Measurements from ENCODE around the gene SLFNL1. TPM values are rescaled to one million over a fixed set of nuclear protein-coding genes. Genes with fewer than 3 reads are reported as not detected.
A peak's percentile ranks its signal among the peaks of the same experiment; 100 is the strongest.

Gene SLFNL1
- total RNA-seq (2014; rRNA removed; shearing (Covaris generic)), result 0.12 TPM in 1 of 2 replicates, not detected in the other

DNA sequence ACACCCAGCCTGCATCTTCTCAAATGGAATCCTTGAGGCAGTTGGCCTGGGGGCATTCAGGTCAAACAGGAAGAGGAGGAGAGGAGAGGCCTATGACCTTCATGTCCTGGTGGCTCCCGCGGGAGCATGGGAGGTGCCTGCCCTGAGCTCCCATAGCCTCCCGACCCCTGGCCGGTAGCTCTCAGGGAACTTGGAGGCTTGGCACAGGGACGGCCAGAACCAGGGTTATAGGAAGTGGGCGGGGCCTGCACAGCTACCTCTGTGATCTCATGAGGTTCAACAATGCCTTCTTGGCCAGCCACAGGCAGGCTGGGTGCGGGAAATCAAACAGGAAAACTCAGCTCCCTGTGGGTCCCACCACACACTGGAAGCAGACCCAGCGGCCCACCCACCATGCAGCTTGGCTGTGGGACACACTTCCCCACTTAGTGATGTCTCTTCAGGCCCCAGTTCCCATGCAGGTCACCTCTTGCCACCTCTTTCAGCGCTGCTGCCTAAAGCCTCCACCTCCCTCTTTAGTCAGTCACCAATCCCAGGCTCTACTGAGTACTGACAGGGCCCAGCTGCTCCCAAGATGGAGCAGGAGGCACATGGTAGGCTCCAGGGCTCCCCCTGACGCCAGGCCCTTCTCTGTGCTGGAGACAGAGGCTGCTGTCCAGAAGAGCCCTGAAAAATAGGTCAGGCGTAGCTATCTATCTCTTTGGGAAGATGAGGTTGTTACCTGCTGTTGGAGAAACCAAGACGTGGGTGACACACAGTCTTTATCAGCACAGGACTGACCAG lies at the start of gene SLFNL1:
TSS of gene SLFNL1 (minus strand) at position 200 of the 783 bp plus-strand sequence. CDS start 1,065 bp downstream, outside the sequence.
- DNase-seq (ENCODE audit: low read depth), result no peak

DNA sequence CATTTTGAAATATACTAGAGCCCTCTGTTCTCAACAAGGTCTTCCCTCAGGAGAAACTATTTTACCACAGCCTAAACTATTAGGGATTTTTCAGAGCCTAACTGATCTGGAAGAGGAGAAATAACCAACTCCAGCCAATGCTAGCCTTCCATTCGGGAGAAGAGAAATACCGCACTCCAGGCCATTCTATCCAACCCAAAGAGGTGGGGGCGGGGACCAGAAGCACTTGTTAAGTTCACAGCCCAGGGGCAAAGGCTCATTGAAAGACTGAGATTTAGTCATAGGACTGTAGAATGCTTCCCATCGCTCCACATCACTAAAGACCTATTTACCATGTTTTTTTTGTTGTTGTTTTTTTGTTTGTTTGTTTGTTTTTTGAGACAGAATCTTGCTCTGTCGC lies 35.4 kb upstream of the SLFNL1 start:
- DNase-seq (ENCODE audit: low read depth), result no peak

DNA sequence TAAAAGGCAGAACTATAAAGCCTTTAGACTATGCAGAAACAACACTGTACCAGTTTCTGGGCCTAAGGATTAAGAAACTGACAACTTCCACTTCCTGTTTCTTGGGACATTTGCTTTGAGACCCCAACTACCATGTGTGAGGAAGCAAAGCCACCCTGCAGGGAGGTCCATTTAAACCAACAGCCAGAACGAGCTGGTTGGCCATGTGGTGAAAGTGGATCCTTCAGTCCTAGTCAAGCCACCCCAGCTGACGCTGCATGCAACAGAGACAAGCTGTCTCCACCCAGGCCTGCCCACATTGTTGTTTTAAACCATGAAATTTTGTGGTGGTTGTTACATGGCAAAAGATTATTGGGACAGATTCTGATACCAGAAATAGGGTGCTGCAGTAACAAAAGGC lies 31.8 kb upstream of the SLFNL1 start:
- no peak for DNase-seq (ENCODE audit: low read depth)

DNA sequence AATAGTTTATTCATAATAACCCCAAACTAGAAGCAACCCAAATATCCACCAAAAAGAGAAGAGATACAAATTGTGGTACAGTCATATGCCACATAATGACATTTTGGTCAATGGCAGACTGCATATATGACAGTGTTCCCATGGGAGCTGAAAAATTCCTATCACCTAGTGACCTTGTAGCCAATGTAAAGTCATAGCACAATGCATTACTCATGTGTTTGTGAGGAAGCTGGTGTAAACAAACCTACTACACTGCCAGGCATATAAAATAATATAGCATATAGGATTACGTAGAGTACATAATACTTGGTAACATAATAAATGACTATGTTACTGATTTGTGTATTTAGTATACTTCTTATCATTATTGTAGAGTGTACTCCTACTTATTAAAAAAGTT lies 29.5 kb upstream of the SLFNL1 start:
- DNase-seq (ENCODE audit: low read depth), result no peak

DNA sequence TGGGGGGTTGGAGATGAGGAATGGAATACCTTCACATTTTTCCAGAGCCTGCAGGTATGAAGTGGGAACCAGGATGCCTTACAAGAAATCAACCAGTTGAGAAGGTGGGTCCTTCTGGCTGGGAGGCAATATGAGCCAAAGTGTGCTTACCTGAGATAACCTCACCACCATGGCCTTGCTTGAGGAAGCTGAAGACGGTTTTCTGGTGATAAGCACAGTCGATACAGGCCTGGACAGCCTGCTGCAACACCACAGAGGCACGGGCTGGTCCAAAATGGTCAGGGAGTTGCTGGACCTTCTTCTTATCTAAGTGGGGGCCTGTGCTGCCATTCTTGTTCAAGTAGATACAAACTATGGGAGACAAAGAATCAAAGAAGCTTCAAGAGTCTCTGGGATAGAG lies 27.0 kb upstream of the SLFNL1 start:
- DNase-seq (ENCODE audit: low read depth), result no peak

DNA sequence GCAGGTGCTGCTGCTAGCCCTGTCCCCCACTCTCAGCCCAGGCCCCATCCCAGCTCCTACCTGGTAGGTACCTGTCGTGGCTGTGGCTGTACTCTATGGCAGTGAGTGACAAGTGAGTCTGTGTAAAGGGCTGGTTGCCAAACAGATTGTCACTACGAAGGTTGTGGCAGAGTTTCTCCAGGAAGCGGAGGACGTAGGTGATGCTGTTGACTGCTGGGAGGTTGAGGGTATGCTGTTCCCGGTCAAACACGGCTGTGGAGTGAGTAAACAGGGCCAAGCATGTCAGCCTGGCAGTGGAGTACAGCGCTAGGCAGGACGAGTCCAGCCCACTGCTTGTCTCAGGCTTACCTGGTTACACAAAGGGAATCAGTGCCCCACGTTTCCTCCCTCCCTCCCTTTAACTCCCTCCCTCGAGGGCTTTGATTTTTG lies 24.8 kb upstream of the SLFNL1 start:
- DNase-seq (ENCODE audit: low read depth), result no peak

DNA sequence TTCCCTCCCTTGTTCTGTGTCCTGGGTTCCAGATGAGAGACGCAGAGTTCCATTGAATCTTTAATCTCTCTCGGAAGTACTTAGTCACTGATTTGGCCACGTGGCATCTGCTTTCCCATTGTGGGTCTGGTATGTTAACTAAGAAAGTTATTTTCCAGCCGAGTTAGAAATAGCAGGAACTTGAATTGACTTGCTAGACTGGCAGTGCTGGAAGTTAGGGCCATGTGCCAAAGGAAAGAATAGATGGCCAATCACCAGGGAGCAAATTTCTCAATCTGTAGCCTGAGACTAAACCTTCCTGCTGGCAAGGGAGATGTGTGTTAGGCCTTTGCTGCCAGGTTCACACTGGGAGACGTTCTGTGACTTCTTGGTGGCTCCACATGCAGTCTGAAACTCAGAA lies 24.2 kb upstream of the SLFNL1 start:
- no peak for DNase-seq (ENCODE audit: low read depth)

DNA sequence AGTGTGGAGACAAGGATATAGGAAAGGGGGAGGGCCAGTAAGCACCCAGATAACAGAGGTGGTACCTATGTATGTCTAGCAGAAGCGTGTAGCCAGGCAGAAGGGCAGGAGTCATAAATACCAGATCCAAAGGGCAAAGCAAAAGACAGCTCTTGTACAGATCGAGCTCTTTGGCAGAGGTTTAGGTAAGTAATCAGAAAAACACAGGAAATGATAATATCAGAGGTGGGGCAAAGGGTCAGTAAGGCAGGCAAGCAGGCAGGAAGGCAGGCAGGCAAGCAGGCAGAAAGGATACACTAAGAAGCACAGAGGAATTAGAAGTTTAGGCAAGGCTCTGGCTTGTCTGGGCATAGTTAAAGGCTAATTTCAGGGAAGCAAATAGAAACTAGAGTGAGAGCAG lies 22.7 kb upstream of the SLFNL1 start:
- no peak for DNase-seq (ENCODE audit: low read depth)

DNA sequence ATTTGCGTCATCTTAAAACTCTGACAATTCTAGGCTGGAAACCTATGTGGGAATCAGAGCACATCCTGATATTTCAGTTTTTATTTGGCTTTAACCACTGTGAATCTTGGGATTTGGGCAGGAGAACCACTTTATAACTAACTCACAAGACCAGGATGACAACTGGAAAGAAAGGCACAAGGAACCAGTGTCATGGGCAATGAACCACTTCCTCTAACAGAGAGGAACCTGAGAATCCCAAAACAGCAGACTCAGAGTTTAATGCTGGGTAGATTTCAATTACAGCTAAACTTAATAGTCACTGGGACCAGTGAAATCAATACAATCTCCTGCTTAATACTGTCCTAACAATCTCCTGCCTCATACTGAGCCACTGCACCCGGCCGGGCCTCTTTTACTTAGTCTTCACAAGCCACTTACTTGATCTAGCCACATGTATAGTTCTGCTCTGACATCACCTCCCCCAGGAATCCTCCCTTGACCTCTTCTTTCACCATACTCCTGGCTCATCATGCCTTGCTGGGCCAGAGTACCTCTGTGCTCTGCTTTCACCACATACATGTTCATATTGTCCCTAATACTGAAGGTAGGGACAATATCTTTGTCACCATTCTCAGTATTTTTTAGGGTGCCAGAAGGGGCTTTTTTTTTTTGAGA lies 20.2 kb upstream of the SLFNL1 start:
- DNase-seq (ENCODE audit: low read depth), result no peak

DNA sequence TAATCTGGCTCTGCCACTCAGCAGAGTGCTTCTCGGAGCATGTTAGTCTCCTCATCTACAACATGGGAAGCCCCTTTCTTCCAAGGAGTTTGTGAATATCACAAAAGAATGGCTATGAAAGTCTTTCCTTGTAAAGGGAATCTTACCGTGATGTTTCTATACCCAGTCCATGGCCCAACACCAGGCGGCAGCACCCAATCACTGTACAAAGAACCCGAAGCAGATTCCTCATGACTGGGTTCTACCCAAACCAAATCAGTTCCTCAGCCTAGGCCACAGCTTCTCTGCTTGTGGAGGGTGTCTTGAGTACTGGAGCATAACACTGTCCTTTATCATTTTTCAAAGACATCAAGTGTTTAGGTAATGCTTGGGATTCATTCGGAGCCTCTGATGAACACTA lies 16.6 kb upstream of the SLFNL1 start:
- DNase-seq (ENCODE audit: low read depth), result no peak

DNA sequence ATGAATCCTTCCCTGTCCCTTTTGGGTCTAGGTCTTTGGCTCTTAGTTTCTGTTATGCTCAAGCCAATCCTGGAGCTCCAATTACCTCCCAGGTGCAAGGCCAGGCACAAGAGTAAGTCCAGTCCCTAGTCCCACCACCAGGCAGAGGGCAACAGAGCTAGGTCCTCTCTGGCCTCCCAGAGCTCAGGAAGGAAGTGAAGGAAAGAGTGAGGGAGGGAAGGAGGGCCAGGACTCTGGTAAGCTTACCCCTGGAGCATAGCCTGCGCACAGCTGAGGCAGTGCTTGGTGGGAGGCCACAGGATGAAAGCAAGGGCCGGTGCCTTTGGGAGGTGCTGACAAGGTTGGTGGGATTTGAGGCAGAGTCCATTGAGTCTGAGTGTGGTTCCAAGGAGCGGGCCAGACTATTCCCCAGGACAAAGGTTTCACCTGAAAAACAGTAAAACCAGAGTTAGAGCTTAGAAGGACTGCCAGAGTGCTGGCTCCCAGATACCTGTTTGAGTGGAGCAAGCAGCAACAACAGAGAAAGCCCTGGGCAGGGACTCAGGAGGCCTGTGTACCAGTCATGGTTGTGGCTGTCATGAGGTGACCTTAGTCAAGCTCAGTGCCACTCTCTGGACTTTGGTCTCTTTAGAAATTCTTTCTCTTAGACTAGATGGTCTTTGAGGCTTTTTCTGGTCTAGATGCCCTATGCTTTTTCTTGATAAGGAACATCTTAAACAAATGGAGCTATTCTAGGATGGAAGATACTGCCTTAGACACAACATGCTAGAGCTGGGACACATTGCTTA lies 15.8 kb upstream of the SLFNL1 start:
- DNase-seq (ENCODE audit: low read depth), result no peak

DNA sequence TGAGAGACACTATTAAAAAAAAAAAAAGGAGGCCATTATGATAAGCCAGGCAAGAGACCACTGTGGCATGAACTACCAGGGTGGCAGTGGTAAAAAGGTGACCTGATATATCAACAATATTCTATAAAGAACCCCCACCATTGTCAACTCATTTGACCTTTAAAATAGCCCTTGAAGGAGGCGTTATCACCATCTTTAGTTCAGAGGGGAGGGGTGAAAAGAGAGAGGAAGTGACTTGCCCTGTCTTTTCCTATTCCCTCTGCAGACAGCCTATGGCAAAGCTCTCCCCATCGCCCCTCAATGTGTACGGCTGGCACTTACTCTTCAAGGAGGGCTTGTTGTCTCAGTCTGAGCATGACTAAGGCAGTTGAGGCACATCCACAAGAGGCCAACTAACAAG lies 11.7 kb upstream of the SLFNL1 start:
- DNase-seq (ENCODE audit: low read depth), result no peak

DNA sequence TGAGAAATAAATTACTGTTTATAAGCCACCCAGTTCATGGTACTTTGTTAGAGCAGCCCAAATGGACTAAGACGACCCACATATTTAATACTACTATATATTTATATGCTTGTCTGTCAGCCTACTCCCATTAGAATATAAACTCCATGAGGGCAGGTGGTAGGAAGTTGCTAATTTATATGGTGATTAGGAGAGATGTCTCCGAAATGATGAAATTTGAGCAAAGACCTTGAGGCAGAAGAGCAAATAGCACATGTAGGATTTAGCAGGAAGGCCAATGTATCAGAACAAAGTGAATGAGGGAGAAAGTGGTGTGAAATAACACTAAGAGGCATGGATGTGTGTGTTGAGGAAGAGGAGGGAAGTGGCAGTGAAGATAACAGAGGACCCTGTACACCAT lies 10.6 kb upstream of the SLFNL1 start:
- DNase-seq (ENCODE audit: low read depth), result no peak

DNA sequence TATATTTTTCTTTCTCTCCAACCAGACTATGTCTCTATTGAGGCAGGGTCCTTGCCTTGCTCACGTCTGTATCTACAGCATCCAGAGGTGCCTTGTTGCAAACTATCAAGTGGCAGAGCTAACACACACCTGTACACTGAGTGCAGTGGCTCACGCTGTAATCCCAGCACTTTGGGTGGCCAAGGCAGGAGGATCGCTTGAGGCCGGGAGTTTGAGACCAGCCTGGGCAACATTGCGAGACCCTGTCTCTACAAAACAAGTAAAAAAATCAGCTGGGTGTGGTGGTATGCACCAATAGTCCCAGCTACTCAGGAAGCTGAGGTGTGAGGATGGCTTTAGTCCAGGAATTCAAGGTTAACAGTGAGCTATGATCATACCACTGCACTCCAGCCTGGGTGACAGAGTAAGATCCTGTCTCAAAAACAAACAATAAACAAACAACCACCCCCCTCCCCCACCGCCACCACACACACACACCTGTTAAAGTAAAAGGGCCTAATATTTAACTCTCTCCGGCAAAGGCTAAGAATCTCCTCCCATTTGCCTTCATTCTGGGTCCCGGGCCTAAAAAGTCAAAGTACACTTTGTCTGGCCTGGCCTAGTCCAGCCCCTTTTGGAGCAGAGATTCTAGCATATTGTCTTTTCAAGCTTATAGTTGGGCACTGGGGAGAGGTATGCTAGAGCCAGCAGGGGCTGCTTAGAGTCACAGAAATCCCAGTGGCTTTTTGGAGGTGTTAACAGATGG lies 9.5 kb upstream of the SLFNL1 start:
- DNase-seq (ENCODE audit: low read depth), result no peak

DNA sequence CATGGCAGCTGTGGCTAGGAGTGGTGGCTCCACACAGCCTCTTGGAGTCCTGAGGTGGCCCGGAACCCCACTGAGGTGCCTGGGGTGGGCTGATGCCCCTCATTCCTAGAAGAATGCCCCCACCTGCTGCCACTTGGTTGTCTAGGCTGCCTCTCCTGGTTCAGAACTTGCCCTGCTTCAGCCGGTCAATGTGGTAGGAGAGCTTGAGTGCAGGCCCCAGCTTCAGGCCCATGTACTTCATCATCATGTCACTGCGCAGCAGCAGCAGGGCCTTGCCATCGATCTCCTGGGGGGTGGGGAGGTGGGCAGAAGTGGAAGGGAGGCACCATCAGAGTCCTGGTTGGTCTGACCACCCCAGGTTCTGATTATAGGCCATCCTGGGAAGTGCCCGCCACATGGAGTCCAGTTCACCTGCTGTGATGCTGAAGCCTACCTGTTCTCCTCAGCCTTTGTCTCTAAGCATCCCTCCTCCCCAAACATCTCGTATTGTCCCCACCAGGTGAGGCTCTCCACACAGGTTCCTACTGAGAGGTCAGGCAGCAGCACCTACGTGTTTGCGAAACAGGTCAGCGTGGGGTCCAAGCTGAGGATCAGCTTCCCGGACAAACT lies 6.6 kb upstream of the SLFNL1 start:
- no peak for DNase-seq (ENCODE audit: low read depth)

DNA sequence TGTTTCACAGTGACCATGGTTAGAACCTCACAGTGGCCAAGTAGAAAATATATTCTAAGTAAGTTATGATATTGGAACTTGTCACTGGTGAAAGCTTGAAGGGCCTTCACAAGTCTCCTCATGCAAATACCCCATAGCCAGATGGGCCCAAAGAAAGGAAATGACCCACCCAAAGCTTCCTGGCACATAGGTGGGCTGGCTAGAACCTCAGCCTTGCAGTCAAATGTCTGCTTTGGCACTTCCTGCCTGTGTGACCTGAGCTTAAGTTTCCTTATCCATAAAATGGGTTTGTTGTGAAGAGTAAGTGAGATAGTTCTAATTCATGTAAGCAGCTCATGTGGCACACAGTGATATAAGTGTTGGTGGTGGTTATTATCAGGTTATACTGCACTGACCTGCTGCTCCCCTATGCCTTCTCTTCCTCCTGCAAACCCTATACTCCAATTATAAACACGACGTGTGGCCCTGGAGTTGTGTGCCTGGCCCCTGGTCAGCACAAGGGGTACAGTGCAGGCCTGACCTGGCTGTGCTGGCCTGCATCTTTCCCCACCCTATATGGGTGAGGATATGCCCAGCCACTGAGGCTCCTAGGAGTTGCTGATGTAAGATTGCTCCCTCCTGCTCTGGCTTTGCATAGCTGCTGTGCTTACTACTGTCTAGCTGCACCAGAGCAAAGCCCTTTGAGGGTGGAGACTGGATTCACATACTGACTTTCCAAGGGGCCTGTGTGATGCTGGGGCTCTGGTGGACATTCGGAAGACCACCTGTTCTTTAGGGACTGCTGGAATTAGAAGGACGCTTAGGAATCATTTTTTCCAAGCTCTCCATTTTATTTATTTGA lies 4.7 kb upstream of the SLFNL1 start:
- DNase-seq (ENCODE audit: low read depth), result no peak

DNA sequence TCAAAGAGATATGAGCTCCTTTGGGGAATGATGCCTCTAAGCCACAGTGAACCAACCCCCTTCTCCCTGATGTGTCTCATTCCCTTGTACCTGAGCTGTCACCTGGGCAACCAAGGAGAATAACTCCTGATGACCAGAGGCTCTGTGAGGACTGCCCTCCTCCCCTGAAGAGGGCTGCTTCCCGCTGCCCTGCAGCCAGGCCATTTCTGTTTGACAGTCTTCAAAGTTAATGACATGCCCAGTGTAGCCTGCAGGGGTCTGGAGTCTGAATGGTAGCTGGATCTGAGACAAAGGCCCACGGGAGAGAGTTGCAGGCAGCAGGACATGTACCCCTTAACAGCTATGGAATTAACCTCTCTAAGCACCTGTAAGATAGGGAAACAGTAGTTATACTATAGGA lies 3.4 kb upstream of the SLFNL1 start:
- no peak for DNase-seq (ENCODE audit: low read depth)

DNA sequence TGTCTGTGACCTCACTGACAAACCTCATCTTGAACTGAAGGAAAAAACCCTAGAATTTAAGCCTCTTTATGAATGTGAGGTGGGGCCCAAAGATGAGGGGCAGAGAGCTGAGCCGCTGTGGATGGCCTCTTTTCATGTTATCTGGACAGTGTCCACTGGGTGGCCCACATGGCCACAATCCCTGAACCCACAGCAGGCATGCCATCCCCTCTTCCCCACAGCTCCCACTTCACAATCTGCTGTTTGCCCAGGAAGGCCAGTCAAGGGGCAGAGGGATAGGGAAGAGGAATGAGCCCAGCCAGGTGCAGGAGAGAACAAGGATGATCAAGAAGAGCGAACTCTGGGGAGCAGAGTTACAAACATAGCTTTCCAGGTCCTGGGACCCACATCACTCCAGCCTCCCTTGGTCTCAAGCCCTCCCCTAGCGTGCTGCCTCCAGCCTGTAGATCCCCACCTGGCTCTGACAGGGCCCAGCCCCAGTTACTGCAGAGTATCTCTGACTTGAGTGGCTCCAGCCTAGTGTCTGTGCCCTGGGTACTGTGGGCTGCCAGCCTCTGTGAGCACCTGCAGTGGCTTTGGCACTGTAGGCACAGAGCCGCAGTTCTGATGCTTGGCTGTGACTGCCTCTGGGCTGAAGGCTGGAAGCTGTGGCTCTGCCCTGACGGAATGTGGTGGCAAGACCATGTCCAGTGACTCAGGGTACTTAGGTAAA lies 1.9 kb upstream of the SLFNL1 start:
- DNase-seq (ENCODE audit: low read depth), result peak; percentile 15

DNA sequence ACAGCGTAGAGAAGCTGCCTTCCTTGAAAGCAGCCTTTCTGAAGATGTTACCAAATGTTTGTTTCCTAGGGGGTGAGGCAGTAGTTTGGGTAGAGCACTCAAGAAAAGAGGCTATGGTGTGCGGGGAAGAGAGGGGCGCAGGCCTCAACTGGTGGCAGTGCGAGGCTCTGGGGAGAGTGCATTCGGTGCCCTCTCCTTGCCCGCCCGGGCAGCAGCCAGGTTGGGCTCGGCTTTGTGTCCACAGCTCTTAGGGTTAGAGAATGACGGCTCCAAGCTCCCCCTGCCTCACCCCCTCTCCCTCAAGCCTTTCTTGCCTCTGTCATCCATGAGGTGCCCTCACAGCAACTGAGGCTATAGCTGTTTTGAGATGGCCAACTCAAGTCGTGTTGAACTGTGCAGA lies 899 bp upstream of the SLFNL1 start:
- no peak for DNase-seq (ENCODE audit: low read depth)

DNA sequence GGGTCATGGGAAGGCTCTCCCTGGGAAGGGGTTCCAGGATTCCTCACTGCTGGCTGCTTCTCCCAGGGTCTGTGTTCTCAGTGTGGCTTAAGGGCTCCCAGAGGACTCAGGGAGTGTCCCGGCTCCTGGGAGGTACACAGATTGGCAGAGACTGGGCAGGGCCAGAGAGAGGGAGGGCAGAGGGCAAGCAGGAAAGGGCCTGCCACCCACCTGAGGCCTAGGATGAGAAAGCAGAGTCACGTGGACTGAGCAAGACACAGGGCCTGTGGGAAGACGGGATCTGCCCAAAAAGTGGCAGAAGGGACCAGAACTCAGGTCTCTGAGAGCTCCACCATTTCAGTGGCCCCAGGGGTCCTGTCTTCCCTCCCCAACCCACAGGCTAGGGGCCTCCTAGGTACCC lies 871 bp downstream of the SLFNL1 start:
- no peak for DNase-seq (ENCODE audit: low read depth)
